HL-60/S4 treated with retinoic acid at 250 ng/mL for 4 days and 3 days (cell line): ENCODE results near the gene LMO1.

Experiments used
- in situ Hi-C: fragments of 300-500 bp; cut with MboI; formaldehyde crosslinking; loops from 2 replicates; pipeline ENCODE4 v1.7.0; 2022; ENCODE audit warnings: low sequenced_read_pairs

Gene LMO1

GRCh38 chr11:8213376-8213775 is 50.3 kb downstream of the LMO1 start:
- in situ Hi-C loops, result no loop called here

- in situ Hi-C loops, result no loop called here
These were observed 54.4 kb downstream of the LMO1 start for GRCh38 chr11:8209208-8209807.

GRCh38 chr11:8207080-8208000 is 56.3 kb downstream of the LMO1 start:
- in situ Hi-C loops, result no loop called here

GRCh38 chr11:8206251-8207079 is 57.2 kb downstream of the LMO1 start:
- in situ Hi-C loops, result no loop called here

- in situ Hi-C loops, result no loop called here
These were observed 58.1 kb downstream of the LMO1 start for GRCh38 chr11:8205566-8205965.

GRCh38 chr11:8204596-8204995 is 59.1 kb downstream of the LMO1 start:
- in situ Hi-C loops, result no loop called here

- in situ Hi-C loops, result no loop called here
These were observed 59.7 kb downstream of the LMO1 start for GRCh38 chr11:8204025-8204424.

GRCh38 chr11:8203414-8203715 is 60.3 kb downstream of the LMO1 start:
- in situ Hi-C loops, result no loop called here

- in situ Hi-C loops, result no loop called here
These were observed 60.9 kb downstream of the LMO1 start for GRCh38 chr11:8202516-8203413.

- in situ Hi-C loops, result no loop called here
These were observed 61.9 kb downstream of the LMO1 start for GRCh38 chr11:8201644-8202365.

GRCh38 chr11:8199676-8200075 is 64.0 kb downstream of the LMO1 start:
- in situ Hi-C loops, result no loop called here

- in situ Hi-C loops, result no loop called here
These were observed 66.9 kb downstream of the LMO1 start for GRCh38 chr11:8196749-8197148.

- in situ Hi-C loops, result no loop called here
These were observed 68.7 kb downstream of the LMO1 start for GRCh38 chr11:8194956-8195355.

- in situ Hi-C loops, result no loop called here
These were observed 70.8 kb downstream of the LMO1 start for GRCh38 chr11:8192896-8193209.

GRCh38 chr11:8192016-8192895 is 71.4 kb downstream of the LMO1 start:
- in situ Hi-C loops, result no loop called here

- in situ Hi-C loops, result no loop called here
These were observed 73.2 kb downstream of the LMO1 start for GRCh38 chr11:8190431-8190830.

- in situ Hi-C loops, result no loop called here
These were observed 77.2 kb downstream of the LMO1 start for GRCh38 chr11:8186429-8186828.

GRCh38 chr11:8183111-8183510 is 80.6 kb downstream of the LMO1 start:
- in situ Hi-C loops, result no loop called here

GRCh38 chr11:8180469-8180868 is 83.2 kb downstream of the LMO1 start:
- in situ Hi-C loops, result no loop called here
